Ascending aorta (tissue), 2 donors: ENCODE measurements around the gene TCTN3. TPM values are rescaled to one million over a fixed set of nuclear protein-coding genes. Genes with fewer than 3 reads are reported as not detected.

Source experiments
- DNase-seq, 2 donors: peaks; one replicate each; pipeline ENCODE4 v3.0.0-alpha.2; 2019; ENCODE audit warnings: low spot score in 2 of 2
- H3K27ac ChIP-seq, 2 donors: fragments of 200-600 bp; sonication (generic); one replicate each; pipeline ENCODE4 v1.5.1; 2016 to 2017; ENCODE audit warnings: mild to moderate bottlenecking in 1 of 2
- H3K27me3 ChIP-seq: fragments of 200-600 bp; sonication (generic); one replicate; pipeline ENCODE4 v1.5.1; 2017
- H3K36me3 ChIP-seq, 2 donors: fragments of 200-600 bp; sonication (generic); one replicate each; pipeline ENCODE4 v1.5.1; 2016
- H3K4me1 ChIP-seq, 2 donors: fragments of 200-600 bp; sonication (generic); one replicate each; pipeline ENCODE4 v1.5.1; 2016 to 2017; ENCODE audit warnings: mild to moderate bottlenecking in 1 of 2
- H3K4me3 ChIP-seq, 2 donors: fragments of 200-600 bp; sonication (generic); one replicate each; pipeline ENCODE4 v1.5.1; 2016 to 2017; ENCODE audit warnings: mild to moderate bottlenecking in 1 of 2
- H3K9me3 ChIP-seq, 2 donors: fragments of 200-600 bp; sonication (generic); one replicate each; pipeline ENCODE4 v1.5.1; 2016
- intact Hi-C: fragments of 100-400 bp; cut with DNase I; formaldehyde crosslinking; loops from one replicate; pipeline ENCODE4 v1.15.1; 2023
- total RNA-seq: library from RNA; depleted of rRNA; stranded (reverse); fragments of >200 nt; gene quantifications from one replicate; pipeline ENCODE4 v1.1.0, GENCODE V29; 2016
- TF ChIP-seq, protein P1 (sequence below), 3 experiments: fragments of 200-600 bp in 2 of 3; fragments of 450-650 bp in 1 of 3; sonication (generic) in 2 of 3; IDR thresholded peaks; one replicate each; pipeline ENCODE4 v1.5.1; 2016 to 2019; ENCODE audit warnings: antibody characterized with exemption in 3 of 3, mild to moderate bottlenecking in 1 of 3, moderate library complexity in 1 of 3

TCTN3 gene
- total RNA-seq, 1 donor from 2014 or later, result 22.1 TPM

DNA sequence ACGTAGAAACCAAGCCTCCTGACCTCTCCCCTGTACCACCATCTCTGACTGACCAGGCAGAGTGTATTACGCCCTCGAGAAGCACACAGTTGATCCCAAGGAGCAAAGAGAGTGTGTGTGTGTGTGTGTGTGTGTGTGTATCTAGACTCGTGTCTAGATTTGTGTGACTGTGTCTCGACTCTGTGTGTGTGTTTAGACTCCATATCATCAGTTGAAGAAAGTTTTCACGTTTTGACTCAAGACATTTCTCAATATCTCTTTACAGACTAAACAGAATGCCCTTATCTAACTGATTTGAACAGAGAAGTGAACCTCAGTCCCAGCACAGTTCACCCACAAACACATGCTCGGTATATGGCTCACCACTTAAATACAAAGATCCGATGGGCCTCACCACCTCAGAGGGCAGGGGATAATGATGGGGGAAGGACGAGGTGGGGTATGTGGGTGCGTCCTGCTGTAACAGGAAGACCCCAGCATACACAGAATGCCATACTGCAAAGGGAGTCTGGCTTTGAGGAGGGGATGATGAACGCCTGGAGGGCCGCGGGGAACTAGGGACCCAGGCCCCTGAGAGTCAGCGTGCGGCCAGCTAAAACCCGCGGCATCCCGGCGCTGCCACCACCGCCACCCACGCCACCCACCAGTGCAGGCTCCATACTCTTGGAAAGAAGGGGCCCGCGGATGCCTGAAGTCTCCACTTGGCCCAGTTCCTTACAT is 38.0 kb downstream of the TCTN3 start:
- H3K4me3 ChIP-seq, result peak overlapping the region; percentile 87 to 89
- H3K4me1 ChIP-seq, result peaks cover 0 to 8% of the 10 kb centered on the region in 2 donors
- intact Hi-C loops, result loop anchor here (1.0 kb wide), 1 partner anchor 38 kb away; the partner anchor contains the start of gene TCTN3
- peak overlapping the region; percentile 65 to 68 for H3K27ac ChIP-seq
- TF ChIP-seq, protein P1, sequence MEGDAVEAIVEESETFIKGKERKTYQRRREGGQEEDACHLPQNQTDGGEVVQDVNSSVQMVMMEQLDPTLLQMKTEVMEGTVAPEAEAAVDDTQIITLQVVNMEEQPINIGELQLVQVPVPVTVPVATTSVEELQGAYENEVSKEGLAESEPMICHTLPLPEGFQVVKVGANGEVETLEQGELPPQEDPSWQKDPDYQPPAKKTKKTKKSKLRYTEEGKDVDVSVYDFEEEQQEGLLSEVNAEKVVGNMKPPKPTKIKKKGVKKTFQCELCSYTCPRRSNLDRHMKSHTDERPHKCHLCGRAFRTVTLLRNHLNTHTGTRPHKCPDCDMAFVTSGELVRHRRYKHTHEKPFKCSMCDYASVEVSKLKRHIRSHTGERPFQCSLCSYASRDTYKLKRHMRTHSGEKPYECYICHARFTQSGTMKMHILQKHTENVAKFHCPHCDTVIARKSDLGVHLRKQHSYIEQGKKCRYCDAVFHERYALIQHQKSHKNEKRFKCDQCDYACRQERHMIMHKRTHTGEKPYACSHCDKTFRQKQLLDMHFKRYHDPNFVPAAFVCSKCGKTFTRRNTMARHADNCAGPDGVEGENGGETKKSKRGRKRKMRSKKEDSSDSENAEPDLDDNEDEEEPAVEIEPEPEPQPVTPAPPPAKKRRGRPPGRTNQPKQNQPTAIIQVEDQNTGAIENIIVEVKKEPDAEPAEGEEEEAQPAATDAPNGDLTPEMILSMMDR (IDR thresholded peaks at IDR 0.05), result no peak
- H3K36me3 ChIP-seq, result peaks cover 9 to 24% of the 10 kb centered on the region in 2 donors
- no peaks in the 10 kb centered on the region for H3K9me3 ChIP-seq
- no peaks in the 10 kb centered on the region for H3K27me3 ChIP-seq
- DNase-seq, result no peak

DNA sequence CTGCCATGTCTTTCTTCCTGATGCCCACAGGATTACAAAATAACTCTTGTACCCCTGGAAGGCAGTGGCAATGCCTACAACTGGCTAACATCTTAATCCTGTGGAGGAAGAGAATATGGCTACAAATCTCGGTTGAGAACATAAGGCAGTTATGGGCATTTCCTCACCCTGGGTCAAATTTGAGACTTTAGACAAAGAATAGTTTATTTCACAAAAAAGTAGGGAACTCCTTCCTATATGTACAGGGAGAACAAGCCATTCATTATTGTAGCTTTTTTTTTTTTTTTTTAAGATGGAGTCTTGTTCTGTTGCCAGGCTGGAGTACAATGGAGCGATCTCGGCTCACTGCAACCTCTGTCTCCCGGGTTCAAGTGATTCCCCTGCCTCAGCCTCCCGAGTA is 39.8 kb downstream of the TCTN3 start:
- Histone ChIP-seq H3K9me3 (no peaks in the 10 kb centered on the region), H3K27ac (no peak overlapping the region), H3K27me3 (no peaks in the 10 kb centered on the region), H3K36me3 (peaks cover 9 to 31% of the 10 kb centered on the region in 2 donors), H3K4me1 (peaks cover 0 to 8% of the 10 kb centered on the region in 2 donors), H3K4me3 (no peak overlapping the region)
- intact Hi-C loops, result no loop called here
- TF ChIP-seq, protein P1 (IDR thresholded peaks at IDR 0.05), result no peak
- DNase-seq, result no peak

DNA sequence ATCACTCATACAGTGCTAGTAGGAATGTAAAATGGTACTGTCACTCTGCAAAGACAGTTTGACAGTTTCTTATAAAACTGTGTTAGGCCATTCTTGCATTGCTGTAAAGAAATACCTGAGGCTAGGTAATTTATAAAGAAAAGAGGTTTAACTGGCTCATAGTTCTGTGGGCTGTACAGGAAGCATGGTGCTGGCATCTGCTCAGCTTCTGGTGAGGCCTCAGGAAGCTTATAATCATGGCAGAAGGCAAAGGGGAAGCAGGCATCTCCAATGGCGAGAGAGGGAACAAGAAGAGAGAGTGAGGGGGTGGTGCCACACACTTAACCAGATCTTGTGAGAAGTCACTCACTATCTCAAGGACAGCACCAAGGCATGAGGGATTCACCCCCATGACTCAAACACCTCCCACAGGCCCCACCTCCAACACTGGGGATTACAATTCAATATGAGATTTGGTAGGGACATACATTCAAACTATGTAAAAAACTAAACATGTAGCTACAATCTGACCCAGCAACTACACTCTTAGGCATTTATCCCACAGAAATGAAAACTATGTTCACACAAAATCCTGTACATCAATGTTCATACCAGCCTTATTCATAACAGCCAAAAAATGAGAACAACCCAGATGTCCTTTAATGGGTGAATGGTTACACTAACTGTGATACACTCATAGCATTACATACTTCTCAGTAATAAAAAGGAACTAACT is 42.2 kb downstream of the TCTN3 start:
- H3K27ac ChIP-seq, result no peak overlapping the region
- no peaks in the 10 kb centered on the region for H3K27me3 ChIP-seq
- peaks cover 9 to 38% of the 10 kb centered on the region in 2 donors for H3K36me3 ChIP-seq
- TF ChIP-seq, protein P1 (IDR thresholded peaks at IDR 0.05), result no peak
- no peaks in the 10 kb centered on the region for H3K9me3 ChIP-seq
- H3K4me1 ChIP-seq, result peaks cover 0 to 5% of the 10 kb centered on the region in 2 donors
- no peak overlapping the region for H3K4me3 ChIP-seq
- intact Hi-C loops, result no loop called here
- DNase-seq, result no peak

- H3K27me3 ChIP-seq, result no peaks in the 10 kb centered on the region
- TF ChIP-seq, protein P1 (IDR thresholded peaks at IDR 0.05), result no peak
- peaks cover 9 to 42% of the 10 kb centered on the region in 2 donors for H3K36me3 ChIP-seq
- intact Hi-C loops, result no loop called here
- no peak overlapping the region for H3K27ac ChIP-seq
- DNase-seq, result no peak
- H3K4me3 ChIP-seq, result no peak overlapping the region
- H3K4me1 ChIP-seq, result peaks cover 0 to 2% of the 10 kb centered on the region in 2 donors
- no peaks in the 10 kb centered on the region for H3K9me3 ChIP-seq
These were observed 43.5 kb downstream of the TCTN3 start for GRCh38 chr10:95650232-95650631.

- Histone ChIP-seq H3K4me3 (no peak overlapping the region), H3K9me3 (no peaks in the 10 kb centered on the region), H3K4me1 (no peaks in the 10 kb centered on the region), H3K27ac (no peak overlapping the region), H3K27me3 (no peaks in the 10 kb centered on the region), H3K36me3 (peaks cover 9 to 51% of the 10 kb centered on the region in 2 donors)
- no peak for DNase-seq
- TF ChIP-seq, protein P1 (IDR thresholded peaks at IDR 0.05), result no peak
- intact Hi-C loops, result no loop called here
These were observed 45.6 kb downstream of the TCTN3 start for GRCh38 chr10:95648138-95648537.
